Activated CD4-positive, alpha-beta T cell treated with anti-CD3 and anti-CD28 coated beads, Interleukin-2, amount 50 U/mL, for 24 hours (primary cell): ENCODE data around the gene STXBP4.

Source experiments
- DNase-seq, 2 donors: peaks; one replicate each; pipeline ENCODE4 v3.0.0-alpha.2; 2020; ENCODE audit warnings: low read depth in 1 of 2, low spot score in 1 of 2

The STXBP4 gene

DNA sequence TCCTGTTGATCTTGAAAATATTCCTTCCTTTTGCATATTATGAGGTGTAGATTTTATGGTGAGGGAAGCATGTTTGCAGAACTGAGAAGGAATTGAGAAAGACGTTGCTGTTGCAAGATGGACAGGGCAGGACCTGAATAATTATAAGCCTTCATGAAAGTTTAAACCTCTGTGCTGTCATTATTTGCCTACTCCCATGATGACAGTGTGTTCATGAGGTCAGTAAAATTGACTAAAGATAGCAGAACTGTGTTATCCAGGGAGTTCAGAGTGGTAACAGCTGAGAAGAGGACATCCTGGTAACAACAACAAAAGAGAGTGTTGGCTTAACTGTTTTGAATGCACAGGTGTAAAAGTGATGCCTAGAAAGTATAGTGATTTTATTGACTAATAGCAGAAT lies 250.9 kb downstream of the STXBP4 start:
- no peak for DNase-seq

DNA sequence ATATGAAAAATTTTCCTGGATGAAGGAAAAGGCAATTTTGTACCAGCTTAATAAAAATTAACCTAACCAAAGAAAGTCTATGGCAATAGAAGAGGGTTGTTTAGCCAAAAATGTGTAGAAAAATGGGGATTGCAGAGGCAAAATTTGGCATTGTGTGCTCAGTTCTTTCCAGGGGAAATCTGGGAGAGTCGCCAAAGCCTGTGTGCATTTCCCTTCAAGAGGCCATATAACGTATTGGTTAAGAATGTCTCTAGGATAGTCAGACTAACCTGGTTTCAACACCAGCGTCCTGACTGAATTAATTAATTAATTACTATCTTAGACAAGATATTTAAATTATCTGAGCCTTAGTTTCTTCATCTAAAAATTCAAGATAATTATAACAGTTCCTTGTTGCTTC lies 251.4 kb downstream of the STXBP4 start:
- no peak for DNase-seq
